NT2/D1 (cell line): Measurements from ENCODE around the gene VEPH1.

ENCODE experiments used
- DNase-seq: peaks from one replicate; pipeline ENCODE4 v3.0.0-alpha.2; 2011; ENCODE audit warnings: low read depth, low spot score
- H3K27me3 ChIP-seq: 2 replicates; pipeline ENCODE4 v1.6.0; 2011; ENCODE audit warnings: mild to moderate bottlenecking; ENCODE audit not compliant: insufficient read length, insufficient read depth
- H3K36me3 ChIP-seq: 2 replicates; pipeline ENCODE4 v1.6.1; 2011; ENCODE audit warnings: mild to moderate bottlenecking, low read length, mixed read lengths; ENCODE audit not compliant: insufficient read depth, insufficient read length
- H3K4me1 ChIP-seq: 2 replicates; pipeline ENCODE4 v1.5.1; 2011; ENCODE audit not compliant: insufficient read depth, insufficient read length
- H3K4me3 ChIP-seq: 2 replicates; pipeline ENCODE4 v1.5.1; 2011; ENCODE audit warnings: low read depth; ENCODE audit not compliant: insufficient read length
- H3K9ac ChIP-seq: 2 replicates; pipeline ENCODE4 v1.6.0; 2011; ENCODE audit warnings: low read depth; ENCODE audit not compliant: insufficient read length
- H3K9me3 ChIP-seq: 2 replicates; pipeline ENCODE4 v1.5.1; 2011; ENCODE audit warnings: mild to moderate bottlenecking, low read length; ENCODE audit not compliant: insufficient read depth
- SUZ12 ChIP-seq: IDR thresholded peaks from 2 replicates; pipeline ENCODE4 v1.6.1; 2011; ENCODE audit not compliant: insufficient read length, insufficient read depth; ENCODE audit errors: extremely low read depth
- YY1 ChIP-seq: IDR thresholded peaks from 2 replicates; pipeline ENCODE4 v1.6.1; 2011; ENCODE audit not compliant: insufficient read length, insufficient read depth
- ZNF274 ChIP-seq: IDR thresholded peaks from 2 replicates; pipeline ENCODE4 v1.6.1; 2011; ENCODE audit warnings: mild to moderate bottlenecking, low read depth, low read length

The VEPH1 gene

GRCh38 chr3:157501863-157502262 is 1.4 kb downstream of the VEPH1 start:
- no peak for TF ChIP-seq SUZ12
- H3K27me3 ChIP-seq, result peaks cover 7% of the 10 kb centered on the region
- no peaks in the 10 kb centered on the region for H3K36me3 ChIP-seq
- H3K9ac ChIP-seq, result no peak overlapping the region
- DNase-seq, result peak; percentile 61
- no peaks in the 10 kb centered on the region for H3K9me3 ChIP-seq
- H3K4me1 ChIP-seq, result no peaks in the 10 kb centered on the region
- H3K4me3 ChIP-seq, result no peak overlapping the region

GRCh38 chr3:157500232-157500631 is 3.0 kb downstream of the VEPH1 start:
- no peaks in the 10 kb centered on the region for H3K4me1 ChIP-seq

GRCh38 chr3:157499342-157499963 is 3.8 kb downstream of the VEPH1 start:
- DNase-seq, result peak; percentile 74
- Histone ChIP-seq H3K4me3 (peak overlapping the region; percentile 6), H3K4me1 (no peaks in the 10 kb centered on the region), H3K36me3 (no peaks in the 10 kb centered on the region), H3K9ac (peak overlapping the region; percentile 56), H3K27me3 (peaks cover 7% of the 10 kb centered on the region), H3K9me3 (no peaks in the 10 kb centered on the region)
- TF ChIP-seq YY1 (no peak), SUZ12 (no peak), ZNF274 (no peak)

More at GRCh38 chr3:157500232-157500631, 3.0 kb downstream of the VEPH1 start:
- H3K4me3 ChIP-seq, result no peak overlapping the region
- TF ChIP-seq ZNF274, result no peak
- no peak for TF ChIP-seq SUZ12
- no peak for TF ChIP-seq YY1
- no peak overlapping the region for H3K9ac ChIP-seq
- peaks cover 7% of the 10 kb centered on the region for H3K27me3 ChIP-seq
- DNase-seq, result no peak
- H3K36me3 ChIP-seq, result no peaks in the 10 kb centered on the region
- H3K9me3 ChIP-seq, result no peaks in the 10 kb centered on the region

GRCh38 chr3:157498371-157498770 is 4.8 kb downstream of the VEPH1 start:
- H3K9ac ChIP-seq, result no peak overlapping the region
- no peaks in the 10 kb centered on the region for H3K4me1 ChIP-seq
- H3K27me3 ChIP-seq, result peaks cover 7% of the 10 kb centered on the region
- TF ChIP-seq ZNF274, result no peak
- no peak for TF ChIP-seq YY1
- TF ChIP-seq SUZ12, result no peak
- H3K9me3 ChIP-seq, result no peaks in the 10 kb centered on the region
- H3K36me3 ChIP-seq, result no peaks in the 10 kb centered on the region
- H3K4me3 ChIP-seq, result no peak overlapping the region
- no peak for DNase-seq

- no peaks in the 10 kb centered on the region for H3K36me3 ChIP-seq
- TF ChIP-seq YY1, result no peak
- no peak for TF ChIP-seq ZNF274
- TF ChIP-seq SUZ12, result no peak
- H3K9ac ChIP-seq, result no peak overlapping the region
- peaks cover 7% of the 10 kb centered on the region for H3K27me3 ChIP-seq
- no peaks in the 10 kb centered on the region for H3K9me3 ChIP-seq
- no peak for DNase-seq
- H3K4me3 ChIP-seq, result no peak overlapping the region
- H3K4me1 ChIP-seq, result no peaks in the 10 kb centered on the region
Observed at GRCh38 chr3:157495846-157496245, 7.4 kb downstream of the VEPH1 start.

- no peak for DNase-seq
- H3K4me3 ChIP-seq, result no peak overlapping the region
- no peaks in the 10 kb centered on the region for H3K9me3 ChIP-seq
- no peak overlapping the region for H3K9ac ChIP-seq
- peaks cover 7% of the 10 kb centered on the region for H3K27me3 ChIP-seq
- TF ChIP-seq YY1, result no peak
- TF ChIP-seq ZNF274, result no peak
- TF ChIP-seq SUZ12, result no peak
- no peaks in the 10 kb centered on the region for H3K36me3 ChIP-seq
- H3K4me1 ChIP-seq, result no peaks in the 10 kb centered on the region
Observed at GRCh38 chr3:157494581-157495281, 8.5 kb downstream of the VEPH1 start.

GRCh38 chr3:157493627-157494550 is 9.3 kb downstream of the VEPH1 start:
- peak; percentile 16 for DNase-seq
- H3K4me3 ChIP-seq, result no peak overlapping the region
- no peak for TF ChIP-seq YY1
- no peak for TF ChIP-seq ZNF274
- TF ChIP-seq SUZ12, result no peak
- no peaks in the 10 kb centered on the region for H3K36me3 ChIP-seq
- no peak overlapping the region for H3K9ac ChIP-seq
- peaks cover 7% of the 10 kb centered on the region for H3K27me3 ChIP-seq
- no peaks in the 10 kb centered on the region for H3K4me1 ChIP-seq
- H3K9me3 ChIP-seq, result no peaks in the 10 kb centered on the region
